Embryonic facial prominence (tissue), 1 donor: ENCODE results near the gene COX19.
"Not testable (repeated sequence)": the region's sequence is repeated elsewhere in the genome, so short reads cannot be mapped to it uniquely, and the experiment has no call there.

Experiments
- DNase-seq: peaks from one replicate; pipeline ENCODE4 v3.0.0-alpha.2; 2016; ENCODE audit errors: extremely low spot score

Gene COX19

GRCh38 chr7:924541-925231 lies 50.7 kb downstream of the COX19 start:
- DNase-seq: no peak

- not testable (repeated sequence) for DNase-seq
These were observed 51.3 kb downstream of the COX19 start for GRCh38 chr7:924042-924441.

DNA sequence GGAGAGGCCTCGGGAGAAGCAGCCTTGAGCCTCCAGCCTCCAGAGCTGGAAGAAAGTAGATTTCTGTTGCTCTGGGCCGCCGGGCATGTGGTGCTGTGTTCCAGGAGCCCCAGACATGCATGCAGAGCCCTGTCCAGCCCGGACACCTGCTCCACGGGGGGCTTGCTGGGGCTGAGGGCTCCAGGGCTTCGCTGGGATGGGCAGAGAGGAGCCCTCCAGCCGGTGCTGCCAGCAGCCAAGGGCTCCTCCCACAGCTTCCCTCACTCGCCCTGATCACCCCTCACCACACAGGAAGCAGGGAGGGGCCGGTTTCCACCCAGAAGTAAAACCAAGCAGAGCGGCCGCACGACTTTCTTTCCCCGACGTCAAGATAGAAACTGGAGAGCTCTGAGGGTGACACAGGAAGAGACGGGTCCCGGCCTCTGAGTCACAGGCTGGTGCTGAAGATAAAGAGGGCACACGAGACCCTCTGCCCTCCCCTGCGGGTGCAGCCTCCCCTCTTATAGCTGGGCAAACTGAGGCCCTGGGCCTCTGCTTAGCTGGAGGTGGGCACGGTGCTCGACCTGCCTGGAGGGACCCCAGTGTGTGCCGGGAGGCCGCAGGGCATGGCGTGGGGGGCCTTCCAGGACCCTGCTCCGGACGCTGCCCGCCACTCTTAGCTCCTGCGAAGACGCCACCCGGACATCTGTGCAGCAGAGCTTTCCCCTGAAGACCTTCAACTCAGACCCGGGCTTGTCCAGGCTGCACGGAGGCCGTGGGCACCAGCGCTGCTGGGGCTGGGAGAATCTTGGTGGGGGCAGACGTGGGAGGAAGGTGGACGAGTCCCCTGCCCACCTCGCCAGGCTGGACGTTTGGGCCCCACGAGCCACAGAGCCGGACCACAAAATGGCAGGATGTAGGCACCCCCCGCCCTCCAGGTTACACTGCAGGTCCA lies 52.0 kb downstream of the COX19 start:
- peak; percentile 34 for DNase-seq

- no peak for DNase-seq
These were observed 52.8 kb downstream of the COX19 start for GRCh38 chr7:922334-923107.

- DNase-seq: no peak
These were observed 53.6 kb downstream of the COX19 start for GRCh38 chr7:921581-922333.

DNA sequence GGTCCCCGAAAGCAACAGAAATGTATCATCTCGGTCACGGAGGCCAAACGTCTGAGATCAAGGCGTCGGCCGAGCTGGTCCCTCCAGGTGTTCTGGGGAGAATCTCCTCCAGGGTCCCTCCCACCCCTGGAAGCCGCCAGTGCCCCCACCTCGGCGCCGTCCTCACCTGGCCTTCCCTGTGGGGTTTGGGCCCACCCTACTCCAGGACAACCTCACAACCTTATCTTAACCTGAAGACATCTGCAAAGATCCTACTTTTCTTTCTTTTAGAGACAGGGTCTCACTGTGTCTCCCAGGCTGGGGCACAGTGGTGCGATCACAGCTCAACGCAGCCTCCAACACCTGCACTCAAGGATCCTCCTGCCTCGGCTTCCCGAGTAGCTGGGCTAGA lies 54.3 kb downstream of the COX19 start:
- no peak for DNase-seq

DNA sequence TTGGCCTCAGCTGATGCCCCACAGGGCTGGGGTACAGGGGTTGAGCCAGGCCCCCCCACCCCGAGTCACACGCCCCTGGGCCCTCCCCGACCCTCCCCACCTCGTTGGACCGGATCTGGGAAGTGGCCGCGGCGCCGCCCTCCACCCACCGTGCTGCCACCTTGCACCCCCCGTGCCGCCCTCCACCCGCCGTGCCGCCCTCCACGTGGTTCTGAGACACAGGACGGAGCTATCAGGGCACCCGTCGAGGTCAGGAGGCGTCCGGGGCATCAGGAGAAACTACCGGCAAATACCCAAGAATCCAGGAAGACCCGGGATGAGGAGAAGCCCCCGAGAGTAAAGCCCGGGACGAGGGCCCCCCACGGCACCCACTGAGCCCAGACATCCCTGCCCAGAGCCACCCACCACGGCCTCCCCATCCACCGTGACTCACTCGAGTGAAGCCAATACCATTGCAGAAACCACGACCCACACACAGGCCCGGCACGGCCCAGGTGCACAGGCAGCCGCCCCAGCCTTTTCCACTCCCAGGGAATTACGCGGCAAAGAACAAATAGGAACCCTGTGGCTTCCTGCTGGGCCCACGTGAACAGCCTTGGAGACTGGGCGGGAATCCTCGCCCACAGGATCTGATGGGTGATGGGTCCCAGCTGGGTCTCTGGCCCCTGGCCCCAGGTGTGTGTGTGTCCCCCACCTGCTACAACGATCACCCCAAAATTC lies 54.8 kb downstream of the COX19 start:
- no peak for DNase-seq

- no peak for DNase-seq
These were observed 55.4 kb downstream of the COX19 start for GRCh38 chr7:919924-920341.

DNA sequence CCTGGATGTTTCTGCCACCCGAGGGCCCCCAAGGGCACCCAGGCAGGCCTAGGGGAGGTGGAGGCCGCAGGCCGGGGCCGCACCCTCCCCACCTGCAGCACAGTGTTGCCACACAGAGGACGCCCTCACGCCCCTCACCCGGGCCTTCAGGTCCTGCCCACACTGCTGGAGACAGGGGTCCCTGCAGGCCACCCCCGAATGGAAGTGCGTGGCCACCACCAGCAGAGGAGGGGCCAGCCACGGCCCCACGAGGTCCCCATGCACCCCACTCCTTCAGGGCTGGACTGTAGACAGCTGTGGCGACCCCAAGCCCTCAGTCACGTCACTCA lies 56.3 kb downstream of the COX19 start:
- DNase-seq: no peak

GRCh38 chr7:918441-919113 lies 56.8 kb downstream of the COX19 start:
- DNase-seq: no peak

DNA sequence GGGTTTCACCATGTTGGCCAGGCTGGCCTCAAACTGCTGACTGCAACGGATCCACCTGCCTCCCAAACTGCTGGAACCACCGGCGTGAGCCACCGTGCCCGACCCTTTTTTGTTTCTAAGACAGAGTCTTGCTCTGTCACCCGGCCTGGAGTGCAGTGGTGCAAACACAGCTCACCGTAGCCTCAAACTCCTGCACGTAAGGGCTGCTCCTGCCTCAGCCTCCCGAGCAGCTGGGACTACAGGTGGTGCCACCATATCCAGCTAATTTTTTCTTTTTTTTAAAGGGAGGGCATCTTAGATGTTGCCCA lies 57.3 kb downstream of the COX19 start:
- DNase-seq: no peak

GRCh38 chr7:917255-918117 lies 57.9 kb downstream of the COX19 start:
- no peak for DNase-seq

DNA sequence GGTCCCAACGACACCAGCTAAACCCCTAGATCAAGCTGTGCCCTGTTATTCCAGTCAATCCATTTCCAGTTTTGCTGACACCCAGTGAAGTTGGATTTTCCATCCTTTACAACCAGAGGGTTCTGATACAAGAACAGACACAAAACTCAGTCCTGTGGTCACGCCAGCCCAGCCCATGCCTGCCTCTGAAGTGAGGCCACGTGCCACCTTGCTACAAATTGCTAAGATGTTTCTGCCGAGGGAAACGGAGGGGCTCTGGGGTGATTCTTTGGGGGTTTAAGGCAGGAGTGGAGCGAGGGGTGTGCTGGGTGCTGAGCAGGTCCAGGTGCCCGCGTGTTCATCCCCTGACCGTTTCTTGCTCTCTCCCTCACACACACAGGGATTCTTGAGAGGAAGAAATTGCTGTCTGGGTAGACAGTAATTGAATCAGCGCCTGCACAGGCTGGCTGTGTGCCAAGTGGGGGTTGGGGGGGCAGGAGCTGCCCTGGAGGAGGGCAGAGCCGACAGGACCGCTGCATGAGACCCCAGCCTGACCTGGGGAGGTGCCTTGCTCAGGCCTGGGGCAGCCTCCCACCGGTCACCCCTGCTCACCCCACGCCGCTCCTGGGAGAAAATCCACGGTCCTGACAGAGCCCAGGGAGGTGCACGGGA lies 58.9 kb downstream of the COX19 start:
- no peak for DNase-seq
